T-helper 9 cell (primary cell): Measurements from ENCODE around the gene ATG4D.

ENCODE experiments used
- DNase-seq: peaks from one replicate; pipeline ENCODE4 v3.0.0-alpha.2; 2020

Gene ATG4D

GRCh38 chr19:10582091-10582490 lies 38.4 kb downstream of the ATG4D start:
- no peak for DNase-seq

- DNase-seq = no peak
Observed at GRCh38 chr19:10583036-10583776, 39.5 kb downstream of the ATG4D start.

- no peak for DNase-seq
Observed at GRCh38 chr19:10586396-10586795, 42.7 kb downstream of the ATG4D start.

- DNase-seq = no peak
Observed at GRCh38 chr19:10587022-10587838, 43.5 kb downstream of the ATG4D start, which contains the start of gene AP1M2. Gene AP1M2 (minus strand): TSS chr19:10587312. CDS start chr19:10587231, 81 bp downstream.

- no peak for DNase-seq
Observed at GRCh38 chr19:10587839-10588150, 44.1 kb downstream of the ATG4D start.

GRCh38 chr19:10593148-10593547 lies 49.4 kb downstream of the ATG4D start:
- DNase-seq = no peak

GRCh38 chr19:10593820-10594637 lies 50.3 kb downstream of the ATG4D start:
- no peak for DNase-seq

- DNase-seq = no peak
Observed at GRCh38 chr19:10600149-10600548, 56.4 kb downstream of the ATG4D start.

GRCh38 chr19:10601999-10602329 lies 58.3 kb downstream of the ATG4D start:
- no peak for DNase-seq

- peak; percentile 90 for DNase-seq
Observed at GRCh38 chr19:10602330-10603083, 58.8 kb downstream of the ATG4D start.
